ENCODE data around the gene SNX7. TPM values are rescaled to one million over a fixed set of nuclear protein-coding genes. Genes with fewer than 3 reads are reported as not detected.

Gene SNX7
- total RNA-seq, 1 donor from 2014 or later = 15.2 TPM

DNA sequence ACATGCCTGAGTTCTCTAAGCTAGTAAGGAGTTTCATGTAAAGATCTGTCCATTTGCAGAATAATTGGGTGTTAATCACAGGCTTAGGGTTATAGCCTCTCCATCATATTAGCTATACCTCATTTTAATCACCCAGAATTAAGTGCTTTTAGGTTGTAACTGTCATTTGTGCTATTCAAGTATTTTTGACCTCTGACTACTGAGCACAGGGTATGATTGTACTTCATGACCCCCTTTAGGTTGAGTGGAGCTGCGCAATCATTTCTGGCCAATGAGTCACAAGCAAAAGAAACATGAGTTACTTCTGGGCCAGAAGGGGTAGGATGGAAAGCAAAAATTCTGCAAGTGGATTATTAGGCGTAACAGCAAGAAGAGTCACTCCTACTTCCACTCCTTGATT is 8.4 kb upstream of the SNX7 start:
- intact Hi-C loops (cut with DNase I) = no loop called here
- TF ChIP-seq, protein P1, sequence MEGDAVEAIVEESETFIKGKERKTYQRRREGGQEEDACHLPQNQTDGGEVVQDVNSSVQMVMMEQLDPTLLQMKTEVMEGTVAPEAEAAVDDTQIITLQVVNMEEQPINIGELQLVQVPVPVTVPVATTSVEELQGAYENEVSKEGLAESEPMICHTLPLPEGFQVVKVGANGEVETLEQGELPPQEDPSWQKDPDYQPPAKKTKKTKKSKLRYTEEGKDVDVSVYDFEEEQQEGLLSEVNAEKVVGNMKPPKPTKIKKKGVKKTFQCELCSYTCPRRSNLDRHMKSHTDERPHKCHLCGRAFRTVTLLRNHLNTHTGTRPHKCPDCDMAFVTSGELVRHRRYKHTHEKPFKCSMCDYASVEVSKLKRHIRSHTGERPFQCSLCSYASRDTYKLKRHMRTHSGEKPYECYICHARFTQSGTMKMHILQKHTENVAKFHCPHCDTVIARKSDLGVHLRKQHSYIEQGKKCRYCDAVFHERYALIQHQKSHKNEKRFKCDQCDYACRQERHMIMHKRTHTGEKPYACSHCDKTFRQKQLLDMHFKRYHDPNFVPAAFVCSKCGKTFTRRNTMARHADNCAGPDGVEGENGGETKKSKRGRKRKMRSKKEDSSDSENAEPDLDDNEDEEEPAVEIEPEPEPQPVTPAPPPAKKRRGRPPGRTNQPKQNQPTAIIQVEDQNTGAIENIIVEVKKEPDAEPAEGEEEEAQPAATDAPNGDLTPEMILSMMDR (IDR thresholded peaks at IDR 0.05) = no peak
- Histone ChIP-seq H3K9me3 (no peaks in the 10 kb centered on the region), H3K27me3 (ENCODE audit: low read depth) (no peaks in the 10 kb centered on the region), H3K4me3 (no peak overlapping the region), H3K36me3 (no peaks in the 10 kb centered on the region), H3K27ac (no peak overlapping the region), H3K4me1 (no peaks in the 10 kb centered on the region)
- DNase-seq (no peak), ATAC-seq (no peak)

DNA sequence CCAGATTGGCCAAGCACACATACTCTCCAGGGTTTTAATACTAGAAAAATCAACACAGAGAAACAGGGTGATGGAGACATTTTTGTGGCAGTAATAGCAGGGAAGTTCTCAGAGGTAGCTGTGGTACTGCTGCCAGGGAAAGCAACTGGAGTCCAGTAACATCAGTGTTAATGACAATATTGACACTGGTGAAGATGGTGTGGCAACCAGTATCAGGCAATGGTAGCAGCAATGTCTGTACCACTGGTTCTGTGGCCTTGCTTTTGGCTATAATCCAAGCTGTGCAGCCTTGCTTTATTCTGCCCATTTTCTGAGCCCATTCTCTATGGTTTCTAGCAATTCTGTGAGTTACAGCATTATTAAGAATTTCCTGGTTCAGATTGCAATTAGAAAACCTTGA is 1.6 kb upstream of the SNX7 start:
- Histone ChIP-seq H3K4me3 (no peak overlapping the region), H3K4me1 (peaks cover 11% of the 10 kb centered on the region), H3K27me3 (ENCODE audit: low read depth) (no peaks in the 10 kb centered on the region), H3K27ac (no peak overlapping the region), H3K9me3 (no peaks in the 10 kb centered on the region), H3K36me3 (no peaks in the 10 kb centered on the region)
- intact Hi-C loops (cut with DNase I) = no loop called here
- DNase-seq (no peak), ATAC-seq (no peak)
- TF ChIP-seq, protein P1 (IDR thresholded peaks at IDR 0.05) = no peak

DNA sequence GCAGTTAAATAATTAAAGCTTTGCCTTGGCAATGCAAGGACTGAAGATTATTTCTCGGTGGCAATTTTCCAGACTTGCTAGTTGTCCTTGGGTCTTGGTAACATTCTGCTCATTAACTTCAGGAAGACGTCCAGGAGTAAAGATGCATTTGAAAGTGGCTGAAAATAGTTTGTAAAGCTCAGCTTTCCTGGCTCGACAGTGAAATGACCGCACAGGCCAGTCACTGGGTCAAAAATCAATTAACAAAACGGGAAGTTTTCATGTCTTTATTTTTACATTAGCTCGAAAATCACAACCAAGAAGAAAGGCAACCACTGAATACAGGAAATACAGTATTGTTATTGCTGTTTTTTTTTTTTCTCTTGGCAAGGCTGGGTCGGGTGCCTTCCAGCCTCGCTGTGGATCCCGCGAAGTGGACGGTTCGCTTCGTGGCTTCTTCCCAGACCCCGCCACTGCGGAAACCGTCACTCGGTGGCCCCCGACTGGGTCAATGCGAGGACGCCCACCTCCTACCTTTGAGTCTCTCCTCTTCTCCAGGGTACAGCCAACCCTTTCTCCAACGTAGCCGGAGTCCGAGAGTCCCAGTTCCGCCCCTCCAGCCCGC is 479 bp upstream of the SNX7 start:
- H3K4me1 ChIP-seq = peaks cover 11% of the 10 kb centered on the region
- TF ChIP-seq, protein P1 (IDR thresholded peaks at IDR 0.05) = no peak
- H3K27ac ChIP-seq = peak overlapping the region; percentile 84
- H3K9me3 ChIP-seq = no peaks in the 10 kb centered on the region
- H3K36me3 ChIP-seq = no peaks in the 10 kb centered on the region
- intact Hi-C loops (cut with DNase I) = no loop called here
- no peak for DNase-seq
- ATAC-seq = peak; percentile 16 to 44
- H3K27me3 ChIP-seq (ENCODE audit: low read depth) = no peaks in the 10 kb centered on the region
- H3K4me3 ChIP-seq = peak overlapping the region; percentile 88

DNA sequence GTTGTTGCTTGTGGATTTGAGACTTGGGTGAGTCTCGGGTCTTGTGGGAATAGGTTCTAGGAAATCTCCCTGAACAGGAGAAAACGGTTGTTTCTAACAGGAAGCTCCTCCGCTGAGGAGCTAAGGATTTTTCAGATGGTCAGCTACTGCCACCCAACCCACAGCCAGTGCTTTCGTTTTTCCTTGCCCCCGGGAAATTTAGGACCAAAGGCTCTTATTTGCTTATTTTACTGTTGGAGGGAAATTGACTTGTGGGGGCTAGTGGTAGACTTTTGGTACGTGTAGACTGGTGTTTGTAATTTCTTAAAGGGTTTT is 792 bp downstream of the SNX7 start:
- Histone ChIP-seq H3K27ac (peak overlapping the region; percentile 84), H3K9me3 (no peaks in the 10 kb centered on the region), H3K4me1 (peaks cover 11% of the 10 kb centered on the region), H3K27me3 (ENCODE audit: low read depth) (no peaks in the 10 kb centered on the region), H3K4me3 (peak overlapping the region; percentile 88), H3K36me3 (no peaks in the 10 kb centered on the region)
- peak; percentile 2 to 25 for ATAC-seq
- intact Hi-C loops (cut with DNase I) = no loop called here
- DNase-seq = no peak
- TF ChIP-seq, protein P1 (IDR thresholded peaks at IDR 0.05) = no peak

DNA sequence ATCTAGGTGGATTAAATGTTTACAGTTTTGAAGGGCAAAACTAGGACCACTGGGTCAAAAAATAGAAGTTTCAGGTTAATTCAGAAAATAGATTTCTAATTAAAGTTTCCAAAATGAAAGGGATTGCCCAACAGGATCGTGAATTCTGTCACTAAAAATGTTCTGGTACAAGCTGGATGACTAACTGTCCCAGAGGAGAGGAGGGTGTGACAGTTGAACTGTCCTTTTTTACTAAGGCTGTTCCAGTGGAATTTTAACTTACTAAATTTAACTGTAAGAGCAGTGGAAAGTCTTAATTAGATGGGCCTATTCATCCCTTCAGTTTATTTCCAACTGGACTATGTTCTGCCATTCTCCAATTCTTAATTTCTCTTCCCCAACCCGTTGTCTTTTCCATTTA is 7.2 kb downstream of the SNX7 start:
- Histone ChIP-seq H3K9me3 (no peaks in the 10 kb centered on the region), H3K4me3 (no peak overlapping the region), H3K36me3 (no peaks in the 10 kb centered on the region), H3K4me1 (no peaks in the 10 kb centered on the region), H3K27ac (no peak overlapping the region), H3K27me3 (ENCODE audit: low read depth) (no peaks in the 10 kb centered on the region)
- DNase-seq (no peak), ATAC-seq (no peak)
- intact Hi-C loops (cut with DNase I) = no loop called here
- TF ChIP-seq, protein P1 (IDR thresholded peaks at IDR 0.05) = no peak
